Activated gamma-delta T cell treated with Interleukin-2 at 50 U/mL for 16 hours (primary cell): ENCODE results near the gene PIP5KL1.

ENCODE experiments used
- DNase-seq: peaks from one replicate; pipeline ENCODE4 v3.0.0-alpha.2; 2020

The PIP5KL1 gene

GRCh38 chr9:127912296-127912695 is 18.3 kb downstream of the PIP5KL1 start:
- DNase-seq: no peak

GRCh38 chr9:127910613-127911205 is 19.9 kb downstream of the PIP5KL1 start:
- DNase-seq: no peak

GRCh38 chr9:127909839-127910273 is 20.7 kb downstream of the PIP5KL1 start:
- no peak for DNase-seq

- DNase-seq: no peak
Measured at GRCh38 chr9:127908660-127908926, 22.0 kb downstream of the PIP5KL1 start.

- no peak for DNase-seq
Measured at GRCh38 chr9:127907867-127908659, 22.5 kb downstream of the PIP5KL1 start.

- peak; percentile 76 for DNase-seq
Measured at GRCh38 chr9:127905788-127906191, 24.8 kb downstream of the PIP5KL1 start.

GRCh38 chr9:127905004-127905728 is 25.4 kb downstream of the PIP5KL1 start:
- peak; percentile 64 for DNase-seq

- no peak for DNase-seq
Measured at GRCh38 chr9:127904561-127905003, 26.0 kb downstream of the PIP5KL1 start.

GRCh38 chr9:127903557-127904475 is 26.8 kb downstream of the PIP5KL1 start:
- peak; percentile 63 for DNase-seq

- DNase-seq: peak; percentile 60
Measured at GRCh38 chr9:127899128-127899943, 31.2 kb downstream of the PIP5KL1 start, which contains the start of gene ST6GALNAC6. Gene ST6GALNAC6 (minus strand): TSS chr9:127899603. CDS start chr9:127897981, 1,622 bp downstream.

- no peak for DNase-seq
Measured at GRCh38 chr9:127898433-127899127, 32.0 kb downstream of the PIP5KL1 start.

- DNase-seq: no peak
Measured at GRCh38 chr9:127897193-127897692, 33.3 kb downstream of the PIP5KL1 start.

- DNase-seq: no peak
Measured at GRCh38 chr9:127896395-127897192, 34.0 kb downstream of the PIP5KL1 start.

- DNase-seq: no peak
Measured at GRCh38 chr9:127895811-127896210, 34.8 kb downstream of the PIP5KL1 start.

GRCh38 chr9:127893392-127893791 is 37.2 kb downstream of the PIP5KL1 start:
- no peak for DNase-seq

GRCh38 chr9:127892831-127893230 is 37.7 kb downstream of the PIP5KL1 start:
- no peak for DNase-seq

- no peak for DNase-seq
Measured at GRCh38 chr9:127890053-127890452, 40.5 kb downstream of the PIP5KL1 start.

- DNase-seq: no peak
Measured at GRCh38 chr9:127887792-127888191, 42.8 kb downstream of the PIP5KL1 start.

- no peak for DNase-seq
Measured at GRCh38 chr9:127886401-127886972, 44.1 kb downstream of the PIP5KL1 start.
